ENCODE data around the gene MOG. TPM values are rescaled to one million over a fixed set of nuclear protein-coding genes. Genes with fewer than 3 reads are reported as not detected.

The MOG gene
- total and polyA plus RNA-seq, 2 experiments from 2014 or later, result 0.55 to 2.5 TPM

- TF ChIP-seq ZNF462 (CRISPR knock-in tag; IDR thresholded peaks at IDR 0.05) (no peak), ETS1 (IDR thresholded peaks at IDR 0.05) (no peak), ZNF114 (CRISPR knock-in tag; IDR thresholded peaks at IDR 0.05) (no peak)
Measured at GRCh38 chr6:29652198-29652584, 4.7 kb upstream of the MOG start (continued).

GRCh38 chr6:29653452-29654038 lies 3.3 kb upstream of the MOG start:
- Mint-ChIP-seq H3K27me3 (ENCODE audit: insufficient read depth, low read depth, poor library complexity) (peaks cover 2% of the 10 kb centered on the region), H3K9me3 (no peaks in the 10 kb centered on the region; the same call in 2 of the 3 replicates), H3K27ac (no peak overlapping the region), H3K36me3 (ENCODE audit: low read depth) (no peaks in the 10 kb centered on the region), H3K4me3 (no peak overlapping the region), H3K4me1 (peaks cover 38% of the 10 kb centered on the region)
- TF ChIP-seq ZNF114 (CRISPR knock-in tag; IDR thresholded peaks at IDR 0.05) (no peak), CTCF (conservative IDR thresholded peaks at IDR 0.05; ENCODE audit: low read depth in 2 of 2) (peak; percentile 81 to 84)
- H3K79me2 ChIP-seq (replicated peaks; ENCODE audit: insufficient read depth), result no peaks in the 10 kb centered on the region
- no peaks in the 10 kb centered on the region for H3K36me3 ChIP-seq (ENCODE audit: insufficient read depth)
- peaks cover 24% of the 10 kb centered on the region for H3K4me1 ChIP-seq (ENCODE audit: insufficient read depth)
- no peak overlapping the region for H3K4me2 ChIP-seq
- H3K4me3 ChIP-seq, result no peak overlapping the region
- H3K9me2 ChIP-seq (ENCODE audit: insufficient read depth), result no peaks in the 10 kb centered on the region
- H2AFZ ChIP-seq, result no peak overlapping the region
- no peak overlapping the region for H3K27ac ChIP-seq (ENCODE audit: low read depth)
- ATAC-seq (peak; percentile 4; the same call in 1 of the 3 replicates), DNase-seq (ENCODE audit: low spot score) (peak; percentile 94)
- no peaks in the 10 kb centered on the region for H3K27me3 ChIP-seq (ENCODE audit: insufficient read depth)
- H3F3A ChIP-seq (replicated peaks; ENCODE audit: low read depth), result no peaks in the 10 kb centered on the region
- H4K20me1 ChIP-seq (replicated peaks; ENCODE audit: insufficient read depth), result no peaks in the 10 kb centered on the region
